ENCODE data around the gene MACROD1.

GRCh38 chr11:64207256-64208085 is 41.6 kb upstream of the MACROD1 start:
- TF ChIP-seq CTCF (IDR thresholded peaks at IDR 0.05) (no peak), ZFX (IDR thresholded peaks at IDR 0.05; ENCODE audit: borderline replicate concordance) (no peak)
